A172 (cell line): ENCODE results near the gene TYR. TPM values are rescaled to one million over a fixed set of nuclear protein-coding genes. Genes with fewer than 3 reads are reported as not detected.

Experiments used
- total RNA-seq: library from RNA; depleted of rRNA; stranded (reverse); fragments of >200 nt; shearing (Covaris generic); gene quantifications from 2 replicates; pipeline ENCODE4 v1.2.3, GENCODE V29; 2014; rRNA removed

The TYR gene
- total RNA-seq, 1 experiment from 2014 or later = not detected

Other genes with a start within 250 kb of the TYR start
- not detected in 2 replicates for gene GRM5, start 111.9 kb upstream of the TYR start, total RNA-seq